ENCODE data around the gene ANKRD29.

The ANKRD29 gene, protein sequence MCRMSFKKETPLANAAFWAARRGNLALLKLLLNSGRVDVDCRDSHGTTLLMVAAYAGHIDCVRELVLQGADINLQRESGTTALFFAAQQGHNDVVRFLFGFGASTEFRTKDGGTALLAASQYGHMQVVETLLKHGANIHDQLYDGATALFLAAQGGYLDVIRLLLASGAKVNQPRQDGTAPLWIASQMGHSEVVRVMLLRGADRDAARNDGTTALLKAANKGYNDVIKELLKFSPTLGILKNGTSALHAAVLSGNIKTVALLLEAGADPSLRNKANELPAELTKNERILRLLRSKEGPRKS

GRCh38 chr18:23662309-23663263, at the start of gene ANKRD29:
Gene ANKRD29, minus strand, starts transcription at chr18:23662911. Its CDS starts 181 bp downstream, at chr18:23662730.
- Histone ChIP-seq H3K9me3 (ENCODE audit: control insufficient read depth, low read length) (no peaks in the 10 kb centered on the region), H3K36me3 (ENCODE audit: control insufficient read depth, insufficient read depth, low read length) (no peaks in the 10 kb centered on the region), H3K27me3 (ENCODE audit: control insufficient read depth, insufficient read depth, low read length) (peaks cover 12% of the 10 kb centered on the region), H3K9ac (ENCODE audit: low read length) (peak within 1 kb of the TSS; percentile 64), H3K4me3 (ENCODE audit: low read length) (peak within 1 kb of the TSS; percentile 46), H3K4me1 (ENCODE audit: control insufficient read depth, insufficient read depth, low read length) (peaks cover 4% of the 10 kb centered on the region)

GRCh38 chr18:23712445-23712844, 49.7 kb upstream of the ANKRD29 start:
- Histone ChIP-seq H3K9me3 (ENCODE audit: control insufficient read depth, low read length) (no peaks in the 10 kb centered on the region), H3K27me3 (ENCODE audit: control insufficient read depth, insufficient read depth, low read length) (no peaks in the 10 kb centered on the region), H3K4me1 (ENCODE audit: control insufficient read depth, insufficient read depth, low read length) (peaks cover 7% of the 10 kb centered on the region), H3K36me3 (ENCODE audit: control insufficient read depth, insufficient read depth, low read length) (no peaks in the 10 kb centered on the region), H3K4me3 (ENCODE audit: low read length) (no peak overlapping the region), H3K9ac (ENCODE audit: low read length) (no peak overlapping the region)

- Histone ChIP-seq H3K4me1 (ENCODE audit: control insufficient read depth, insufficient read depth, low read length) (peaks cover 7% of the 10 kb centered on the region), H3K9ac (ENCODE audit: low read length) (no peak overlapping the region), H3K27me3 (ENCODE audit: control insufficient read depth, insufficient read depth, low read length) (no peaks in the 10 kb centered on the region), H3K36me3 (ENCODE audit: control insufficient read depth, insufficient read depth, low read length) (no peaks in the 10 kb centered on the region), H3K4me3 (ENCODE audit: low read length) (no peak overlapping the region), H3K9me3 (ENCODE audit: control insufficient read depth, low read length) (no peaks in the 10 kb centered on the region)
Measured at GRCh38 chr18:23711426-23711825, 48.7 kb upstream of the ANKRD29 start.

- H3K4me3 ChIP-seq (ENCODE audit: low read length) = no peak overlapping the region
- H3K4me1 ChIP-seq (ENCODE audit: control insufficient read depth, insufficient read depth, low read length) = peaks cover 7% of the 10 kb centered on the region
- no peaks in the 10 kb centered on the region for H3K9me3 ChIP-seq (ENCODE audit: control insufficient read depth, low read length)
- no peaks in the 10 kb centered on the region for H3K27me3 ChIP-seq (ENCODE audit: control insufficient read depth, insufficient read depth, low read length)
- H3K36me3 ChIP-seq (ENCODE audit: control insufficient read depth, insufficient read depth, low read length) = no peaks in the 10 kb centered on the region
- no peak overlapping the region for H3K9ac ChIP-seq (ENCODE audit: low read length)
Measured at GRCh38 chr18:23710946-23711345, 48.2 kb upstream of the ANKRD29 start.

- Histone ChIP-seq H3K36me3 (ENCODE audit: control insufficient read depth, insufficient read depth, low read length) (no peaks in the 10 kb centered on the region), H3K27me3 (ENCODE audit: control insufficient read depth, insufficient read depth, low read length) (no peaks in the 10 kb centered on the region), H3K4me1 (ENCODE audit: control insufficient read depth, insufficient read depth, low read length) (peaks cover 7% of the 10 kb centered on the region), H3K9ac (ENCODE audit: low read length) (no peak overlapping the region), H3K9me3 (ENCODE audit: control insufficient read depth, low read length) (no peaks in the 10 kb centered on the region), H3K4me3 (ENCODE audit: low read length) (no peak overlapping the region)
Measured at GRCh38 chr18:23710068-23710527, 47.4 kb upstream of the ANKRD29 start.

GRCh38 chr18:23706971-23707640, 44.4 kb upstream of the ANKRD29 start:
- Histone ChIP-seq H3K4me3 (ENCODE audit: low read length) (no peak overlapping the region), H3K36me3 (ENCODE audit: control insufficient read depth, insufficient read depth, low read length) (no peaks in the 10 kb centered on the region), H3K9ac (ENCODE audit: low read length) (no peak overlapping the region), H3K4me1 (ENCODE audit: control insufficient read depth, insufficient read depth, low read length) (peaks cover 7% of the 10 kb centered on the region), H3K9me3 (ENCODE audit: control insufficient read depth, low read length) (no peaks in the 10 kb centered on the region), H3K27me3 (ENCODE audit: control insufficient read depth, insufficient read depth, low read length) (no peaks in the 10 kb centered on the region)

DNA sequence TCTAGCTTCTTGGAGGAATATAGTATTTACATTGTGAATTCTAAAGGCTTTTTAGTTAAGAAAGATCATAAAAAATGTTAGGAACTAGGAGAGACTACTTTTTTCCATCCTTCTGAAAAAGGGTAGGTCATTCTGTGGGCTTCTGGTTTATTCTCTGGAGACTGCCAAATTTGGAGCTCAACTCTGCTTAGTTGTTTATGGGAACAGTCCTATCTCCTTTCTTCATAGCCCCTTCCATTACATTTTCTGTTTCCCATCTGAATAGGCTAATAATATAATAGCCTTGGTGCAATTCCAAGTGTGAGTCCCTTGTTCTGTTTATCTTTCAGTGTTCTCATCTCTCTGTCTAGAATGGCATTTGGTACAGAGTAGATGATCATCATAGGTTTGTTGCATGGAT, 42.1 kb upstream of the ANKRD29 start:
- H3K9me3 ChIP-seq (ENCODE audit: control insufficient read depth, low read length) = no peaks in the 10 kb centered on the region
- H3K36me3 ChIP-seq (ENCODE audit: control insufficient read depth, insufficient read depth, low read length) = no peaks in the 10 kb centered on the region
- H3K4me3 ChIP-seq (ENCODE audit: low read length) = no peak overlapping the region
- H3K4me1 ChIP-seq (ENCODE audit: control insufficient read depth, insufficient read depth, low read length) = peaks cover under 1% of the 10 kb centered on the region
- H3K9ac ChIP-seq (ENCODE audit: low read length) = no peak overlapping the region
- H3K27me3 ChIP-seq (ENCODE audit: control insufficient read depth, insufficient read depth, low read length) = no peaks in the 10 kb centered on the region

- no peaks in the 10 kb centered on the region for H3K27me3 ChIP-seq (ENCODE audit: control insufficient read depth, insufficient read depth, low read length)
- H3K9me3 ChIP-seq (ENCODE audit: control insufficient read depth, low read length) = no peaks in the 10 kb centered on the region
- no peak overlapping the region for H3K4me3 ChIP-seq (ENCODE audit: low read length)
- no peaks in the 10 kb centered on the region for H3K4me1 ChIP-seq (ENCODE audit: control insufficient read depth, insufficient read depth, low read length)
- no peaks in the 10 kb centered on the region for H3K36me3 ChIP-seq (ENCODE audit: control insufficient read depth, insufficient read depth, low read length)
- H3K9ac ChIP-seq (ENCODE audit: low read length) = no peak overlapping the region
Measured at GRCh38 chr18:23703987-23704384, 41.3 kb upstream of the ANKRD29 start.

DNA sequence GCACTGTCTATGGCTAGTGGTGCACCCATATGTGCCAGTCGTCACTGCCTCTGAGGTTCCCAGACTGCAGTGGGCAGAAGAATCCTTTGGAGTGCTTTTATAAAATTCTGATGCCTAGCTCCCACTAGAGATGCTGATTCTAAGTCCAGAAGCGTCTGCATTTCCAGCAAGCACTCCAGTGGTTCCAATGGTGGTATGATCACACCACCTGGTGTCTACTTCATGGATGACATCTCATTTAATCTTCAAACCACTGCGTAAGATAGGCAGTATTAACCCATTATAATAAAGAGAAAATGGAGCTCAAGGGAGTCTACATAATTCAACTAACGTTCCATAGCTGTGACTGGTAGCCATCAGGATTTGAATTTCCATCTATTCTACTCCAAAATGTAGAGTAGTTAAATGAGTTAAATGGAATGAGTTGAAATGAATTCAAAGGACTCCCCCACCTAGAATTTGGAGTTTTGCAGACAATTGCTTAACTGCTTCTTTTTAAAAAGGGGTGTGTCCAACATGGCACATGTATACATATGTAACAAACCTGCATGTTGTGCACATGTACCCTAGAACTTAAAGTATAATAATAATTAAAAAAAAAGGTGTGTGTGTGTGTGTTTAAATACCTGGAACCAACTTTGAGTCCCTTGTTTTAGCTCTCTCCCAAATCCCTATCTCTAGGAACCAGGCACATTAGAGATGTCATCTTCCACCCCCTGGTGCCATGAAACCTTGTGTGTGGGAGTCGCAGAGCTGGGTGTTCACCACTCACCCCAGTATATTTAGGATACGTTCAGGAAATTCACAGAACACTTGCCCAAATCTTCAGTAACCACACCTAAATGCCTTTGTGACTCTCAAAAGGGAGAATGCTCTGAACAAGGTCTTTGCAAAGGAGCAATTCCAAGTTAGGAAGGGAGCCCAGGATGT, 40.6 kb upstream of the ANKRD29 start:
- H3K27me3 ChIP-seq (ENCODE audit: control insufficient read depth, insufficient read depth, low read length) = no peaks in the 10 kb centered on the region

GRCh38 chr18:23702606-23703005, 39.9 kb upstream of the ANKRD29 start:
- Histone ChIP-seq H3K4me3 (ENCODE audit: low read length) (no peak overlapping the region), H3K36me3 (ENCODE audit: control insufficient read depth, insufficient read depth, low read length) (no peaks in the 10 kb centered on the region), H3K27me3 (ENCODE audit: control insufficient read depth, insufficient read depth, low read length) (no peaks in the 10 kb centered on the region), H3K9me3 (ENCODE audit: control insufficient read depth, low read length) (no peaks in the 10 kb centered on the region), H3K4me1 (ENCODE audit: control insufficient read depth, insufficient read depth, low read length) (no peaks in the 10 kb centered on the region), H3K9ac (ENCODE audit: low read length) (no peak overlapping the region)

More for the DNA sequence above, 40.6 kb upstream of the ANKRD29 start:
- Histone ChIP-seq H3K9me3 (ENCODE audit: control insufficient read depth, low read length) (no peaks in the 10 kb centered on the region), H3K4me1 (ENCODE audit: control insufficient read depth, insufficient read depth, low read length) (no peaks in the 10 kb centered on the region), H3K4me3 (ENCODE audit: low read length) (no peak overlapping the region), H3K9ac (ENCODE audit: low read length) (no peak overlapping the region), H3K36me3 (ENCODE audit: control insufficient read depth, insufficient read depth, low read length) (no peaks in the 10 kb centered on the region)

- no peak overlapping the region for H3K4me3 ChIP-seq (ENCODE audit: low read length)
- H3K4me1 ChIP-seq (ENCODE audit: control insufficient read depth, insufficient read depth, low read length) = no peaks in the 10 kb centered on the region
- no peaks in the 10 kb centered on the region for H3K27me3 ChIP-seq (ENCODE audit: control insufficient read depth, insufficient read depth, low read length)
- no peak overlapping the region for H3K9ac ChIP-seq (ENCODE audit: low read length)
- H3K36me3 ChIP-seq (ENCODE audit: control insufficient read depth, insufficient read depth, low read length) = no peaks in the 10 kb centered on the region
- H3K9me3 ChIP-seq (ENCODE audit: control insufficient read depth, low read length) = no peaks in the 10 kb centered on the region
Measured at GRCh38 chr18:23701544-23702064, 38.9 kb upstream of the ANKRD29 start.
